Dedifferentiated amniotic fluid mesenchymal stem cell (primary cell): ENCODE results near the gene VDAC1.

Experiments
- DNase-seq: peaks from one replicate; pipeline ENCODE4 v3.0.0-alpha.2; 2016; ENCODE audit errors: extremely low spot score

Gene VDAC1

DNA sequence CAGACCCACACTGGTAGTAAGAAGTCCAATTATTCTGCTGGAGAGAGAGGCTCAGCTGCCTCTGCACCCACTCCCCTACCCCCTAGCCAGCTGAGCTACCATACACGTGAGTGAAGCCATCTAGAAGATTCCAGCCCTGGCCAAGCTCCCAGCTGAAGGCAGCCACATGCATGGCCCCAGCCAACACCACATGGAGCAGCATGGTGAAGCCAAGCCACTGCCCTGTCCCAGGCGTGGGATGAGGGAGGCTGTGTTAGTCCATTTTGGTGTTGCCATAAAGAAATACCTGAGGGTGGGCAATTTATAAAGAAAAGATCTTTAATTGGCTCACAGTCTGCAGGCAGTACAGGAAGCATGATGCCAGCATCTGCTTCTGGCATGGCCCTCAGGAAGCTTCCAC lies 20.0 kb upstream of the VDAC1 start:
- DNase-seq = no peak

GRCh38 chr5:134022333-134022732 lies 17.6 kb upstream of the VDAC1 start:
- DNase-seq = no peak

GRCh38 chr5:134020188-134020587 lies 15.4 kb upstream of the VDAC1 start:
- DNase-seq = no peak

- DNase-seq = no peak
Measured at GRCh38 chr5:134019636-134020035, 14.9 kb upstream of the VDAC1 start.

DNA sequence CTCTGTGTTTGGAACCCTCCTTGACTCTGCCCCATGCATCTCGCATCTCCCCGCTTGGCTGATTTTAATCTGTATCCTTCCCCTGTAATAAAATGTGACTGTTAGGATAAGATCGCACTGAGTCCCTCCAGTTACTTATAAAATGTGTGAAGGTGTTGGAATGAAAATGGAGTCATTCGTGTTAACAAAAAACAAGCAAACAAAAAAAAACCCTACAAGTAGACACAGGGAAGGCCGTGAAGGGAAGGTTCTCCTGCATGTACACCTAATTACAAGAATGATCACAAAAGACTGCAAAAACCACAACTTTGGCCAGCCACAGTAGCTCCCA lies 14.2 kb upstream of the VDAC1 start:
- no peak for DNase-seq

DNA sequence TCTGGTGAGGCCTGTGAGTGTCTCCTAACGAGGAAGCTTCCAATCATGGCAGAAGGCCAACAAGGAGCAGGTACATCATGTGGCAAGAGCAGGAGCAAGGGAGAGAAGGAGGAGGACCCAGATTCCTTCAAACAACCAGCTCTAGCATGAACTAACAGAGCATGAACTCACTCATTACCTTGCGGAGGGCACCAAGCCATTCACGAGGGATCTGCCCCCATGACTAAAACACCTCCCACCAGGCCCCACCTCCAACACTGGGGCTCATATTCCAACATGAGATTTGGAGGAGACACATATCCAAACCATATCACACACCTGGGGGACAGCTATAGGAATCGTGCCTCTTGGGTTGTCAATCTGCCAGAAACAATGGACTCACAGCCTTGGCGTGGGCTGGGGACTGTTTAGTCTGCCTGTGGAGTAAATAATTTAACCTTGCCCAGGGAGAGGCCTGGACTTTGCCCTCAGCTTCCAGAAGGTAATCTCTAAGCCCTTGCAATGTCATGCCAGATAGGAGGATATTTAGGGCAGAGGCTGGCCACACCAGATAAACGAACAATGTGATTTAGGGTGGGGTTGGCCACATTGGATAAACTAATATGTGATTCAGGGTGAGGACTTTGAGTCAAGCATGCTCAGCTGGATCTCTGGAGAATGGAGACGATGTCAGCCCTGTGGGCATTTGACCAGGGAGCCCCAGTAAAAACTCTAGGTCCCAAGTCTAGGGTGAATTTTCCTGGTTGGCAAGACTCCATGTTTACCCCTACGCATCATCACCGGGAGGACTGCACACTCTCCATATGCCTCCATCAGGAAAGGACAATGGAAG lies 13.6 kb upstream of the VDAC1 start:
- no peak for DNase-seq

- no peak for DNase-seq
Measured at GRCh38 chr5:134008266-134008749, 3.5 kb upstream of the VDAC1 start.

- DNase-seq = no peak
Measured at GRCh38 chr5:134007581-134008265, 2.9 kb upstream of the VDAC1 start.

GRCh38 chr5:134006115-134006514 lies 1.3 kb upstream of the VDAC1 start:
- DNase-seq = no peak

DNA sequence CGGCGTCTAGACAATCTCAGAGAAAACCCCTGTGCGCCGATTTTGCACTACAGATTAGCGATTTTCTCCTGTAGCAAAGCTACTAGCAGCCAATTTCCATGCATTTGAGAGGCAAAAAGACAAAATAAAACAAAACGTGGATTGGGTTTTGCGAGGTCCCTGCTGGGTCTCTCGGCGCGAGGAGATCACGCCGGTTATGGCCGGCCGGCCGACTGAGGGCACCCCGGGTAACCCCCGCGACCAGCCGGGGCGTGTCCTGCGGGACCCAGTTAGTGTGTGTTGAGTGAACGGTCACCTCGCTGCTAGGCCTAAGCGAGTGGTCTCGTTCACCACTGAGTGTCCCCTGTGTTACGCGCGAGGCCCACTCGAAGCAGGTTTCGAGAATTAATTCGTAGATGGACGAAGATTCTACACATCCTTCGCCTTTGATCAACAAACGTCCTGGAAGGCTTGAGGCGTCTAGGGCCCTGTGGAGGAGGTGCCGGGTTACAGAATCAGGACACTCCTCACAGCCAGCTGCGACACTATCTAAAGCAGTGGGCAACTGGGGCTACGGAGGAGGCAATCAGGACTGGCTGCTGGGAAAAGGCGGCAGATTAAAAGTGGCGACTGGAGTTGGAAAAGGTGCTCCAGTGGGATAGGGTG lies 764 bp upstream of the VDAC1 start:
- no peak for DNase-seq

DNA sequence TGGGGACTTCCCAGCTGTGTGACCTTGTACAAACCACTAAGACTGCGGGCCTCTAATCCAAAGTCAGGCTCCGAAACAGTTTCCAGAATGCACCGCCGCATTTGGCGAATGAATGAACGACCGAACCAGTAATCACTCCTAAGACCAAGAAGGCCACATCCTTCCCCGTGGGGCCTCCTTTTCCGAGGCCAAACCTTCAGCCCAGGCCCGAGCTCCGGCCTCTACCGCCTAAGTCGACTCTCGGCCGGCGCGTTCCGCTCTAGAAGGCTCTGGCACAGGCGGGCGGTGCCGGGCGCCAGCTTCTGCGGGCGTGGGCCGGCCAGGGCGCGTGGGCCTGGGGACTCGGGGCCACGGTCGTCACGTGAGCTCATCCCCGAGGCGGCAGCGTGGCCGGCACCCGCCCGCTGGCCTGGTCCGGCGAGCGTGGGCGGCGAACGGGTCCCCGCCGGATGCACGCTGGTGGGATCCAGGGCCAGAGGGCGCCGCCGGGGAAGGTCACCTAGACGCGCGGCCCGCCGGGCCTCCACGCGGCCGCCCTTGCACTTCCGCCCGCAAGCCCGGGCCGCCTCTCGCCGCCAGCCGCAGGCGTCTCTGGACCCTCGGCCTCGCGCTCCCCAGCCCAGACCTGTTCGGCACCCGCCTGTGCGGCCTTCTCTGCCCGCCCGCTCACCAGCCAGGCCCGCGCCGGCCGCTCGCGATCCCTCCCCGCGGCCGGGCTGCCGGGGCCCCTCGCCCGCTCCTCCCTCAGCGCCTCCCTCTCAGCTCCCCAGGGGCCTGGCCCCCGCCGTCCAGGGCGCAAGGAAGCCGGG lies 754 bp downstream of the VDAC1 start:
- DNase-seq = peak; percentile 42

- no peak for DNase-seq
Measured at GRCh38 chr5:134003064-134003816, 1.5 kb downstream of the VDAC1 start.

- no peak for DNase-seq
Measured at GRCh38 chr5:134001938-134002731, 2.6 kb downstream of the VDAC1 start.

DNA sequence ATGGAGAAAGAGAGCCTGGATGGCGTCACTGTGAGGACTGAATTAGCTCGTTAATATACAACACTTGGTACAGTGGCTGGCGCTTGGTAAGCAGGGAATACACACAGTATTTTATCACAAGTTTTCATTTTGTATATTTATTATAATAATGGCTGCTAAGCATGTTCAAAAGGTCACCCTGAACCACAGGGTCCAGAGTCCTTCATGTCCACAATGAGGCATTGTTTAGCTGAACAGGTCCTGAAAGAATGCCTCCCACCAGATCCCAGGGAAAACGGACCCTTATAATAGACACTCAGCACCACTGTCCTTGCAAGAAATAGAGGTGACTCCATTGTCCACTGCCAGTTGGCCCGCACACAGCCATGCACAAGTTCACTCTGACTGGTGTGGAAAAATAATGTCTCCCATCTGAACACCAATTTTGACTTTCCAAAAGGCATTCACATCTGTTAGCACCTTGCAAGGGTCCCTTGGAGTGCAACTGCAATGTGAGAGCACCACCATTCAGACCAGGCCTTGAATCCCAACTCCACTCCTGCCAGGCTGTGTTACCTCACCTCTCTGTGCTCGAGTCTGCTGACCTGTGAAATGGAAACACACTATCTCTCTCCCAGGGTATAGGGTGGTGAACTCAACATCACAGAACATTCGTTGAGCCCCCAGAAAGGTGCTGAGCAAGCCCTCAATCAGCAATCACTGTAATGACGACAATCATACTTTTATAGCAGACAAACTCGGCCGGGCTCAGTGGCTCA lies 3.9 kb downstream of the VDAC1 start:
- no peak for DNase-seq

DNA sequence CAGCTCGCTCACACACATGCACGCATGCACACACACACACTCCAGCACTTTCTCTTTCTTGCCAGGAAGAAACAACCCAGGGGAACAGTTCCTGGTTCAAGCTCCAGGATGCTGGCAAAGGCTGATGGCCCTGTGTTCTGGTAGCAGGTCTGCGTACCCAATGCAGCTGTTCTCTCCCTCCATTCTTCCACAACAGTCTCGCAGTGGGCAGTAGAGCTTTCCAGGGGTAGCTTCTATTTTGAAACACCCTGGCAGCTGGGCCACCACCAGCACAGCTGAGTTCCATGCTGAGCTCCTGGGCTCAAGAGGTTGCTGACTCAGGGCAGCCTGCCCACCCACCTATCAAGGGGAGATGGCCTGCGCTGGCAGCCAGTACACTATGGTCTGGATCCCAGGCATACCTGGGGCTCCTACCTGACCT lies 4.7 kb downstream of the VDAC1 start:
- no peak for DNase-seq

DNA sequence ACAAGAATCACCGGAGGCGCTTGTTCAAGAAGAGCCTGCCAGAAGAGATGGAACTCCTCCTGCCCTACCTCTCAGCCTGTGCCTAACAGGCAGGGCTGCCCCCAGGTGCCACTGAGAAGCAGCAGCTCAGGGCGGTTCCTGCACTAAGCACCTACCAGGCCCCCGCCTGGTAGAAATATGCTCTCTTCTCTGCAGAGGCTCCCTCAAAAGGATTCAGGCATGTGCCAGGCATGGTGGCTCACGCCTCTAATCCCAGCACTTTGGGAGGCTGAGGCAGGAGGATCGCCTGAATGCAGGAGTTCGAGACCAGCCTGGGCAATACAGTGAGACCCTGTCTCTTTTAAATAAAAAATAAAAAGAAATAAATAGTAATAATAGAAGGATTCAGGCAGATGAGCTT lies 6.0 kb downstream of the VDAC1 start:
- no peak for DNase-seq

DNA sequence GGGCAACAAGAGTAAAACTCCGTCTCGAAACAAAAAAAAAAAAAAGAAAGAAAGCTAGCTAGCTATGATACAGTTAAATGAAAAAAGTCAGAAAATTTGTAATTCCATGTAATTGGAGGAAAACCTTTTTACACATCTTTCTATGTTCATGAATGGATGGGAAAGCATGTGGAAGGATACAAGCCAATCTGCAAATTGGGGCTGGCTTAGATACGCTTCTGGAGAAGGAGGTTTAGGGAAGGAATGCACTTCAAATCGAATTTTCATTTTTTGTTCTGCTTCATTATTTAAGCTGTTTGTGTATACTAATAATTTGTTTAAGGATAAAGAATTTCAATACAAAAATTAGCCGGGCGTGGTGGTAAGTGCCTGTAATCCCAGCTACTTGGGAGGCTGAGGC lies 6.7 kb downstream of the VDAC1 start:
- DNase-seq = no peak

DNA sequence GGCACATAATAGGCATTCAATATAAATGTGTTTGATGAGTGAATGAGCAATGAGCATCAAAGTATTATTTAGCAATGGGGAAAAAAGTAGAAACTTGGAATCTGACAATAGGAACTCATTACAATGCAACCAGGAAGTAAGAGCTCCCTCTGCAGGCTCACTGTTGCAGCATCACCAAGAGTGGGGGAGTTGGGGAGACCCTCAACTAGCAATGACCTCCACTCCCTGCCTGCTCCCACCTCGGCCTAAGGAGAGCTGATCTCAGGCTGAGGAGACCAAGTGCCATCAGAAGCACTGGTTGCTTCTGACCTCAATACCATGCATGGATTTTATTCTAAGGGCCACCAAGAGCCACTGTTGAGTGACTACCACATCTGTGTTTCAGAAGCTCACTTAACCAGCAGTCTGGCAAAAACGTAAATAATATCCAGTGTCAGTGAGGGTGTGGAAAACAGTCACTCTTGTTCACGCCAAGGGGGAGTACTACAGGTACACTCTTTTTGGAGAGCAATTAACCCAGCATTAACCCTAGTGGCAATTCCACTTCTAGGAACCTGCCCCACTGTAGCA lies 8.0 kb downstream of the VDAC1 start:
- no peak for DNase-seq

GRCh38 chr5:133995883-133996563 lies 8.8 kb downstream of the VDAC1 start:
- DNase-seq = no peak
